HPDE6-E6E7 (cell line): ENCODE data around the gene RALGDS.
"Not testable (repeated sequence)": the region's sequence is repeated elsewhere in the genome, so short reads cannot be mapped to it uniquely, and the experiment has no call there.

ENCODE experiments used
- DNase-seq: peaks from one replicate; pipeline ENCODE4 v3.0.0; 2011; ENCODE audit warnings: missing footprints; ENCODE audit errors: extremely low spot score

RALGDS gene

GRCh38 chr9:133067813-133068212 is 53.2 kb downstream of the RALGDS start:
- DNase-seq: peak; percentile 75

DNA sequence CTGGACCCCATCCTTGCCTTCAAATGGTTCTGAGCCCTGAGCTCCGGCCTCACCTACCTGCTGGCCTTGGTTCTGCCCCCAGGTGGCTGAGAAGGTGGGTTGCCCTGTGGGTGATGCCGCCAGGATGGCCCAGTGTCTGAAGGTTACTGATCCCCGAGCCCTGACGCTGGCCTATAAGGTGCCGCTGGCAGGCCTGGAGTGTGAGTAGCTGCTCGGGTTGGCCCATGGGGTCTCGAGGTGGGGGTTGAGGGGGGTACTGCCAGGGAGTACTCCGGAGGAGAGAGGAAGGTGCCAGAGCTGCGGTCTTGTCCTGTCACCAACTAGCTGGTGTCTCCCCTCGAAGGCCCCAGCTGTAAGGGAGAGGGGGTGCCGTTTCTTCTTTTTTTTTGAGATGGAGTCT is 54.0 kb downstream of the RALGDS start:
- no peak for DNase-seq

DNA sequence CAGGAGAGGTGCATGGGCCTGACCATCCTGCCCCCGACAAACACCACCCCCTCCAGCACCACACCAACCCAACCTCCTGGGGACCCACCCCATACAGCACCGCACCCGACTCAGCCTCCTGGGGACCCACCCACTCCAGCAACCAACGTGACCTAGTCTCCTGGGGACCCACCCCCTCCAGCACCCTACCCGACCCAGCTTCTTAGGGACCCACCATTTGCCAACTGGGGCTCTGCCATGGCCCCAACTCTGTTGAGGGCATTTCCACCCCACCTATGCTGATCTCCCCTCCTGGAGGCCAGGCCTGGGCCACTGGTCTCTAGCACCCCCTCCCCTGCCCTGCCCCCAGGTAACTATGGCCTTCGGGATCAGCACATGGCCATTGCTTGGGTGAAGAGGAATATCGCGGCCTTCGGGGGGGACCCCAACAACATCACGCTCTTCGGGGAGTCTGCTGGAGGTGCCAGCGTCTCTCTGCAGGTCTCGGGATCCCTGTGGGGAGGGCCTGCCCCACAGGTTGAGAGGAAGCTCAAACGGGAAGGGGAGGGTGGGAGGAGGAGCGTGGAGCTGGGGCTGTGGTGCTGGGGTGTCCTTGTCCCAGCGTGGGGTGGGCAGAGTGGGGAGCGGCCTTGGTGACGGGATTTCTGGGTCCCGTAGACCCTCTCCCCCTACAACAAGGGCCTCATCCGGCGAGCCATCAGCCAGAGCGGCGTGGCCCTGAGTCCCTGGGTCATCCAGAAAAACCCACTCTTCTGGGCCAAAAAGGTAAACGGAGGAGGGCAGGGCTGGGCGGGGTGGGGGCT is 54.7 kb downstream of the RALGDS start:
- DNase-seq: no peak

- DNase-seq: no peak
Measured at GRCh38 chr9:133065070-133065388, 56.0 kb downstream of the RALGDS start.

- no peak for DNase-seq
Measured at GRCh38 chr9:133064241-133065069, 56.6 kb downstream of the RALGDS start.

DNA sequence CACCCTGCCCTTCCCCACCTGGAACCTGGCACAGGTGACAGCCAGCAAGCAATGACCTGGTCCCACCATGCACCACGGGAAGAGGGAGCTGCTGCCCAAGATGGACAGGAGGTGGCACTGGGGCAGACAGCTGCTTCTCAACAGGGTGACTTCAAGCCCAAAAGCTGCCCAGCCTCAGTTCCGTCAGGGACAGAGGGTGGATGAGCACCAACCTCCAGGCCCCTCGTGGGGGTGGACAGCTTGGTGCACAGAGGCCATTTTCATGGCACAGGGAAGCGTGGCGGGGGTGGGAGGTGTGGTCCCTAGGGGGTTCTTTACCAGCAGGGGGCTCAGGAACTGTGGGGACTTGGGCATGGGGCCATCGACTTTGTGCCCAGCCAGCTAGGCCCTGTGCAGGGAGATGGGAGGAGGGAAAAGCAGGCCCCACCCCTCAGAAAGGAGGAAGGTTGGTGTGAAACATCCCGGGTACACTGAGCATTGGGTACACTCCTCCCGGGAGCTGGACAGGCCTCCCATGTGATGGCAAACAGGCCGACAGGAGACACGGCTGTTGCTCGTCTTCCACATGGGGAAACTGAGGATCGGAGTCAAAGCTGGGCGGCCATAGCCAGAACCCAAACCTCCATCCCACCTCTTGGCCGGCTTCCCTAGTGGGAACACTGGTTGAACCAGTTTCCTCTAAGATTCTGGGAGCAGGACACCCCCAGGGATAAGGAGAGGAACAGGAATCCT is 57.4 kb downstream of the RALGDS start:
- no peak for DNase-seq

- DNase-seq: no peak
Measured at GRCh38 chr9:133063159-133063499, 57.9 kb downstream of the RALGDS start.

GRCh38 chr9:133062569-133062968 is 58.5 kb downstream of the RALGDS start:
- not testable (repeated sequence) for DNase-seq

- not testable (repeated sequence) for DNase-seq
Measured at GRCh38 chr9:133061764-133062145, 59.3 kb downstream of the RALGDS start, which contains the start of gene CEL. TSS of gene CEL (plus strand) at chr9:133061981. CDS start at chr9:133062003, 22 bp downstream.

- DNase-seq: not testable (repeated sequence)
Measured at GRCh38 chr9:133061019-133061763, 59.8 kb downstream of the RALGDS start.

- DNase-seq: no peak
Measured at GRCh38 chr9:133060417-133060841, 60.6 kb downstream of the RALGDS start.

DNA sequence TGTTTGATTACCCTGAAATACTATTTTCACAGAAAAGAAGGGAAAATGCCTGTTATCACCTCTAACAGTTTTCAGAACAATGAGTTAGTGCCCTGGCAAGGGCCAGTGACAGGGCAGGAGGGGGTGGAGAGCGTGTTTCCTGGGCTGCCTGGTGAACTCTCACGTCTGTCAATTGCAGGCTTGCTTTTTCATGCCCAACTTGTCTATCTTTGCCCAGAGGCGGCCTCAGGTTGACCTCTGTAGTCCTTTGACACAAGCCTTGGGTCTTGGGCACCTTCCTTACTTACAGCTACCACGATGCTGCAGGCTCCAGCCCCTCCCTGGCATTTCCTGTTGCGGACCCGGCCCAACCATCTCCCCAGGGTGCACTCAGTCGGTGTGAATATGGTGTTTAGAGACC is 61.4 kb downstream of the RALGDS start:
- peak; percentile 80 for DNase-seq

DNA sequence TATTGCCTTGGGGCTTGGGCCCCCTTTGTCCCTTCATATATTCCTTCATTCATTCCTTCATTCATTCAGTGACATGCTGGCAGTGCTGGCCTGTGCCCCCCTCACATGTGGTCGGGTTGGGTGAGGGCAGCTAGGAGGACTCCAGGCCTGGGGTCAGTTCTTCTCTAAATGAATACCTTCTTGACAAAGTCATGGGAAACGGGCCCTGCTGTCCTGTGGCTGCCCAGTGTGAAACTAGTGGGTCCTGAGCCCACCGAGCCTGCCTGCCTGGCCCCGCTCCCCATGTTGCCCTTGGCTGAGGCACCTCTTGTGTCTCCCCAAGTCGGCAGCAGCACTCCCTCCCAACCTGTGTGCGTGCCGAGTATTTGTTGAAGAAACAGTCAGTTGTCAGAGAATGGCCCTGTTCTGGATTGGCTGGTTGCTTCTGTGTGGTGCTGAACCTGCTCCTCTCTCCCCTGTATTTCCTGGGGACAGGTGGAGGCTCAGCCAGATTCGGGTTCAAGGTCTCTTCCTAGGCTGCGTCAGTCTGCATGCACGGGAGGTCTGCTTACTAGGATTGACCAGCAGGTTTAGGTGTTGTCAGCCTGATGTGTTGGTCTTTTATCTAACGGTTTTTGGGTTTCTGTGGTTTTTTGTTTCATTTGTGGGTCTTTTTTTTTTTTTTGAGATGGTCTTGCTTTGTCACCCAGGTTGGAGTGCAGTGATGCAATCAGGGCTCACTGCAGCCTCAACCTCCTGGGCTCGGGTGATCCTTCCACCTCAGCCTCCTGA is 62.3 kb downstream of the RALGDS start:
- no peak for DNase-seq

DNA sequence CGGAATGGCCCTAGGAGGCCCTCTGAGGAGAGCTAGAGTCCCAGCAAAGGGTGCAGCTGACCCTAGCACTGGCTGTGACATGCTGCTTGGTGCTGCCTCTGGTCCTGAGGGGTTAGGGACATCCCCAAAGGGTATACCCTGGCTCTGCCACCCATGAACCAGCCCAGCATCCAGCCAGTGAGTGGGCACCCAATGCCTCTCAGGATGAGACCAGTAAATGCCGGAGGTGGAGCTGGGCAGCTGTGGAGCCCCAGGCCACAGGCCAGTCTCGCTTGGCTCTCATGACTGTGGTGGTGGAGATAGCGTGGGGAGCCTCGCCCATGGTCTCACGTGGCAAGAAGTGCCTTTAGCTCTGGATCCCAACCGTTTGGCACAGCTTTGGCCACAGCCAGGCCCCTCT is 63.0 kb downstream of the RALGDS start:
- DNase-seq: no peak

- DNase-seq: no peak
Measured at GRCh38 chr9:133057553-133057952, 63.5 kb downstream of the RALGDS start.

DNA sequence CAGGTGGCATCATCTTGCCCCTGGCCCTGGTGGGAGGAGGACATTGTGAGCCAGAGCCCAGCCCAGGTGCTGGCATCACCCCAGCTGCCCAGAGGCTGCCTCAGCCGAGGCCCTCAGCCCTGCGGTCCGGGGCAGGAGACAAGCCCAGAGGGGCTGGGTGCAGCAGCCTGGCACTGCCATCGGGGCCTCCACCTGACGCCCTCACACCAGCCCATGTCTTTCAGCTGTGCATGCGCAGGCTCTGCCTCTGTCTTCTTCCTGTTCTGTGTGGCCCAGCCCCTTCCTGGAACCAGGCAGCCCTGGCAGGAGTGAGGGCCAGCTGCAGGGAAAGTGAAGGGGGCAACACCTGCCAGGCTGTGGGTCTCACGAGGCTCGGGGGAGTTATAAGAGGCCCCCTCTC is 64.0 kb downstream of the RALGDS start:
- DNase-seq: no peak

DNA sequence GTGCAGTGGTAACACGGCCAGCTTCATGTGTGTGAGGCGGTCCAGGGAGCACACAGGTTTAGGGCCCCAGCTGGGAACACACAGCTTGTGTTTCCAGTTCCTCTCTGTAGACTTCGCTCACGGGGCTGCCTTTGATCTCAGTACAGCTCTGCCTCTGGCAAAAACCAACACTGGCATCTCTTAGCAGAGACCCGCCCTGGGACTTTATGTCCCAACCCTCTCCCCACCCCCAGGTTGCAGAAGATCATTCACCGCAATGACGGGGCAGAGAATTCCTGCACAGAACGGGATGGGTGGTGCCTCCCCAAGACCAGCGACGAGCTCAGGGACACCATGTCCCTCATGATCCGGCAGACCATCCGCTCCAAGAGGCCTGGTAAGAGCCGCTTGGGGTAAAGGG is 64.5 kb downstream of the RALGDS start:
- no peak for DNase-seq

DNA sequence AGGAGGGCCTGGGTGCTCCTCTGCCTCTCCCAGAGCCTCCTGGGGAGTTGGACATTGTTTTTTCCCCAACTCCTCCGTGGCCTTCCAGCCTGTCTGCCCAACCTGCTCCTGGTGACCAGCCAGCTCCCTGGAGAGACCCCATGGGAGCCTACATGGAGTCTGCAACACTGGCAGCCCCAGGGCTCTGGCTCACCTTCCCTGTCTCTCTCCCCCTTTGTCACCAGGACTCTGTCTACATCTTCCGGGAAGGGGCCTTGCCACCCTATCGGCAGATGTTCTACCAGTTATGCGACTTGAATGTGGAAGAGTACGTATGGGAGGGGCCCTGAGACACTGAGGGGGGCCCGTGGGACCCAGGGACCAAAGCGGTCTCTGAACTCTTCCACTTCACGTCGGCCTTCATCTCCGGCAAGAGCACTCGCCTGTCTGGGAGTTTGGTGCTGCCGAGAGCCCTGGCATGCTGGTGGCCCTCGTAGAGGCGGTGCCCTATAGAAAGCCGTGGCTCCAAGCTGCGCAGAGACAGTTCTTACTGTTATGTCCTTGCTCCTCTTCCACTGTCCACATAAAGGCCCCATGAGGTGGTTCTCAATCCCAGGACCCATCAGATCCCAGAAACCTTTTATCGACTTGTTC is 65.1 kb downstream of the RALGDS start:
- no peak for DNase-seq

DNA sequence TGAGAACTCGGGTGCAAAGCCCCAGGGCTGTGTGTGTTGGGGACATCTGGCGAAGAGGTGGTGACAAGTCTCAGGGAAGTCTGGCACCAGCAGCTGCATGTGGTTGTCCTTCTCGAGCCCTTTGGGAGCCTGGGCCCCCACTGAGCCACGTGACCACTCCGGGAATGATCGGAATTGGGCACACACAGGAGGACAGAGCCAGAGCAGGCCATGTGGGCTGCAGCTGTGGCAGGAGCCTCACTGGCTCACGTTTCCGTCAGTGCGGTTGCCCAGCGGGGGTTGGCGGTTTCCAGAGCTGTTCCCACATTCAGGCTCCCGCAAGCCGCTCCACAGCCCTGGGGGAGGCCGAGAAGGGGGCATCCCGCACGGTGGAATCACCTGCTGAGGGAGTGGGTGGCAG is 66.1 kb downstream of the RALGDS start:
- no peak for DNase-seq

DNA sequence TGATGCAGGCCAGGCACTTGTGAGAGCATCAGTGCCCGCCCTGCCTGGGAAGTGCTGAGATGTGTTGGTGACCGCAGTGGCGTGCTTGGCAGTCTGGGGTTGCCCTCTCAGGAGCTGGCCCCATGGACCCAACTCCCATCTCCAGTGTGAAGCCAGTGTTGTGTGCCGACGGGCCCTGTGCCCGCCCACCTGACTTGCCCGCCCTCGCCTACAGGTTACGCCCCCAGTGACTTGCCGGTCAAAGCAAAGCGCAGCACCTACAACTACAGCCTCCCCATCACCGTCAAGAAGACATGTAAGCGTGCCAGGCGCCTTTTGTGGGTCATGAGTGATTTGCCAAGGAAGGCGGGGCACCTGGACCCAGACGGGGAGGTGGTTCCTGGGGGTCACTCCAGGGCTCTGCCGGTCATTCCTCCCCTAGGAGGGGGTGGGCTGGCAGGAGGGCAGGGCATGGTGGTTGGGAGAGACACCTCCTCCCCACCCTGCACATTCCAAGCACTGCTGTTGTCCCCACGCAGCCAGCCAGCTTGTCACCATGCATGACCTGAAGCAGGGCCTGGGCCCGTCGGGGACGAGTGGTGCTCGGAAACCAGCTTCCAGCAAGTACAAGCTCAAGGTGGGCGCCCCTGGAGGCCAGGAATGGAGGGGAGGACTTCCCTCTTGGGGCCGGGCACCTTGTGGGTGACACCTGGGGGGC is 66.7 kb downstream of the RALGDS start:
- DNase-seq: no peak
